ENCODE measurements around the gene TMEM158.

Gene TMEM158

GRCh38 chr3:45241206-45241605 lies 15.1 kb upstream of the TMEM158 start:
- no peak overlapping the region for H3K27ac ChIP-seq (ENCODE audit: low read length)
- H3K79me2 ChIP-seq (ENCODE audit: low read length), result no peaks in the 10 kb centered on the region
- TF ChIP-seq EZH2phosphoT487 (IDR thresholded peaks at IDR 0.05; ENCODE audit: low read depth), result no peak
- TF ChIP-seq CTCF (IDR thresholded peaks at IDR 0.05; ENCODE audit: low read depth, low read length), result no peak
- H3K4me2 ChIP-seq (ENCODE audit: low read length), result no peak overlapping the region
- no peaks in the 10 kb centered on the region for H3K4me1 ChIP-seq (ENCODE audit: low read length)
- H3K4me3 ChIP-seq (ENCODE audit: low read length), result no peak overlapping the region
- H3K27me3 ChIP-seq (ENCODE audit: low read depth, low read length), result peaks cover 14% of the 10 kb centered on the region; the same call in 1 of the 2 replicates
- no peaks in the 10 kb centered on the region for H4K20me1 ChIP-seq (ENCODE audit: insufficient read depth, low read length)
- no peaks in the 10 kb centered on the region for H3K9me3 ChIP-seq (ENCODE audit: insufficient read depth, low read length)
- no peak overlapping the region for H3K9ac ChIP-seq (ENCODE audit: low read length)
- no peaks in the 10 kb centered on the region for H3K36me3 ChIP-seq (replicated peaks; ENCODE audit: low read depth, low read length)
- H2AFZ ChIP-seq (ENCODE audit: low read depth, low read length), result no peak overlapping the region

- Histone ChIP-seq H3K9ac (ENCODE audit: low read length) (no peak overlapping the region), H3K4me3 (ENCODE audit: low read length) (no peak overlapping the region), H3K4me1 (ENCODE audit: low read length) (no peaks in the 10 kb centered on the region), H2AFZ (ENCODE audit: low read depth, low read length) (no peak overlapping the region), H3K27ac (ENCODE audit: low read length) (no peak overlapping the region), H3K79me2 (ENCODE audit: low read length) (no peaks in the 10 kb centered on the region), H3K36me3 (replicated peaks; ENCODE audit: low read depth, low read length) (no peaks in the 10 kb centered on the region), H3K9me3 (ENCODE audit: insufficient read depth, low read length) (0 out of 2 replicates have a peak, but pooled peaks cover 2% of the 10 kb centered on the region), H4K20me1 (ENCODE audit: insufficient read depth, low read length) (no peaks in the 10 kb centered on the region), H3K27me3 (ENCODE audit: low read depth, low read length) (peaks cover 14% of the 10 kb centered on the region; the same call in 1 of the 2 replicates), H3K4me2 (ENCODE audit: low read length) (no peak overlapping the region)
- no peak for TF ChIP-seq CTCF (IDR thresholded peaks at IDR 0.05; ENCODE audit: low read depth, low read length)
Measured at GRCh38 chr3:45240292-45240691, 14.2 kb upstream of the TMEM158 start.

- no peaks in the 10 kb centered on the region for H3K79me2 ChIP-seq (ENCODE audit: low read length)
- H3K4me1 ChIP-seq (ENCODE audit: low read length), result no peaks in the 10 kb centered on the region
- H4K20me1 ChIP-seq (ENCODE audit: insufficient read depth, low read length), result no peaks in the 10 kb centered on the region
- H3K36me3 ChIP-seq (replicated peaks; ENCODE audit: low read depth, low read length), result no peaks in the 10 kb centered on the region
- no peak overlapping the region for H2AFZ ChIP-seq (ENCODE audit: low read depth, low read length)
- H3K4me3 ChIP-seq (ENCODE audit: low read length), result no peak overlapping the region
- 0 out of 2 replicates have a peak, but pooled peaks cover 2% of the 10 kb centered on the region for H3K9me3 ChIP-seq (ENCODE audit: insufficient read depth, low read length)
- H3K9ac ChIP-seq (ENCODE audit: low read length), result no peak overlapping the region
- H3K27me3 ChIP-seq (ENCODE audit: low read depth, low read length), result peaks cover 7% of the 10 kb centered on the region; the same call in 1 of the 2 replicates
- no peak for TF ChIP-seq CTCF (IDR thresholded peaks at IDR 0.05; ENCODE audit: low read depth, low read length)
- TF ChIP-seq EZH2phosphoT487 (IDR thresholded peaks at IDR 0.05; ENCODE audit: low read depth), result no peak
- H3K27ac ChIP-seq (ENCODE audit: low read length), result no peak overlapping the region
- H3K4me2 ChIP-seq (ENCODE audit: low read length), result no peak overlapping the region
Measured at GRCh38 chr3:45239254-45239653, 13.2 kb upstream of the TMEM158 start.

GRCh38 chr3:45236964-45237363 lies 10.9 kb upstream of the TMEM158 start:
- H3K79me2 ChIP-seq (ENCODE audit: low read length), result no peaks in the 10 kb centered on the region
- TF ChIP-seq EZH2phosphoT487 (IDR thresholded peaks at IDR 0.05; ENCODE audit: low read depth), result no peak
- no peak for TF ChIP-seq CTCF (IDR thresholded peaks at IDR 0.05; ENCODE audit: low read depth, low read length)
- no peaks in the 10 kb centered on the region for H4K20me1 ChIP-seq (ENCODE audit: insufficient read depth, low read length)
- H3K36me3 ChIP-seq (replicated peaks; ENCODE audit: low read depth, low read length), result no peaks in the 10 kb centered on the region
- H3K27ac ChIP-seq (ENCODE audit: low read length), result no peak overlapping the region
- no peak overlapping the region for H3K4me3 ChIP-seq (ENCODE audit: low read length)
- H3K9ac ChIP-seq (ENCODE audit: low read length), result no peak overlapping the region
- H3K9me3 ChIP-seq (ENCODE audit: insufficient read depth, low read length), result 0 out of 2 replicates have a peak, but pooled peaks cover 2% of the 10 kb centered on the region
- peaks cover 21% of the 10 kb centered on the region for H3K27me3 ChIP-seq (ENCODE audit: low read depth, low read length)
- no peak overlapping the region for H3K4me2 ChIP-seq (ENCODE audit: low read length)
- H3K4me1 ChIP-seq (ENCODE audit: low read length), result no peaks in the 10 kb centered on the region
- no peak overlapping the region for H2AFZ ChIP-seq (ENCODE audit: low read depth, low read length)

Measured in OCI-LY3 (cell line).